HG02943 (cell line): Measurements from ENCODE around the gene RBM7.

Experiments
- ATAC-seq: cut with Tn5 transposase; IDR thresholded peaks from one replicate; pipeline ENCODE4 v1.9.1; 2021; ENCODE audit warnings: mild to moderate bottlenecking, low read depth, moderate library complexity; ENCODE audit not compliant: unreplicated experiment

RBM7 gene, protein sequence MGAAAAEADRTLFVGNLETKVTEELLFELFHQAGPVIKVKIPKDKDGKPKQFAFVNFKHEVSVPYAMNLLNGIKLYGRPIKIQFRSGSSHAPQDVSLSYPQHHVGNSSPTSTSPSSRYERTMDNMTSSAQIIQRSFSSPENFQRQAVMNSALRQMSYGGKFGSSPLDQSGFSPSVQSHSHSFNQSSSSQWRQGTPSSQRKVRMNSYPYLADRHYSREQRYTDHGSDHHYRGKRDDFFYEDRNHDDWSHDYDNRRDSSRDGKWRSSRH

DNA sequence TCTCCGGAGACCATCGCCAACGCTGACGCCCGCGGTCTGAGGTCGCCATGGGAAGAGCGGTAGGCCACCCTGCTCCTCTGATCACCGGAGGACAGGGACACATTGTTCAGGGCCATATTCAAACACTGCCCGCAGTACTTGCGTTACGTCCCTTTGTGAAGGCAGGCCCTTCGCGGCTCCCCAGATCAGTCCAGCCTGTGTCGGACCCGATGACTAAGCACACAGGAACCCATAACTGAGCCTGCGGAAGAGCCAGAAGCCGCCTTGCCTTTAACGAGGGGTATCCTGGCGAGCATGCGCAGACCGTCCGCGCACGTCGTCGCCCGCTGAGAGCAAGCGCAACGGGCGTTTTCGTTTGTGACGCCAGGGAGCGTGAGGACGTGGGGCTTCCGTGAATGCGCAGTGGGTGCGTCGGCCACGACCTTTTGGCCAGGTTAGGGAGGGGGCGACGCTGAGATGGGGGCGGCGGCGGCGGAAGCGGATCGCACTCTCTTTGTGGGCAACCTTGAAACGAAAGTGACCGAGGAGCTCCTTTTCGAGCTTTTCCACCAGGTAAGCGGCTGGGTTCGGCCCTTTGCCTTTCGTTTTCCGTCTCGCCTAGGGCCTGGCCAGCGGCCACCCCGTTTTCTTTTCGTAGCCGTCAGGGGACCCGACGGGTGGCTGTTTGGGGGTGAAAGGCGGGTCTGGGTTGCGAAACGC lies at the start of gene RBM7, which contains the start of gene C11orf71:
RBM7 (plus strand) TSS at position 451 of the 699 bp plus-strand sequence; CDS start at position 457, 6 bp downstream.
C11orf71 (minus strand) TSS at position 296 of the 699 bp plus-strand sequence; CDS start at position 116, 180 bp downstream.
- peak; percentile 97 for ATAC-seq

DNA sequence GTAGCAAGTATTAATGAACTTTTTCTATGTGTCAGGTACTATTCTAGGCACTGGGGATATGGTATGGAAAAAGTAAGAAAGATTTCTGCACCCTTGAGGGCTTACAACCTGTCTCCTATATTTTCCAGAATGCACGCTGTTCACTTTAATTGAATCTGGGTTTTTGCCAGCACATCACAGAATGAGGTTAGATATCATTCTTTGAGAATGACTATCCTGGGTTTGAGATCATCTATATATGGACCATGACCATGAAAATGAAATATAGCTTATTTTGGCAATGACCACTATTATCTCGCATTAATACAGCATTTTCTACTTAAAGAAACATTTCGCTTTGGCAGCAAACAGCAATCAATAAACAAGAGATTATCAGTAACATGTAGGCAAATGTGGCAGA lies 47.0 kb upstream of the RBM7 start:
- no peak for ATAC-seq

DNA sequence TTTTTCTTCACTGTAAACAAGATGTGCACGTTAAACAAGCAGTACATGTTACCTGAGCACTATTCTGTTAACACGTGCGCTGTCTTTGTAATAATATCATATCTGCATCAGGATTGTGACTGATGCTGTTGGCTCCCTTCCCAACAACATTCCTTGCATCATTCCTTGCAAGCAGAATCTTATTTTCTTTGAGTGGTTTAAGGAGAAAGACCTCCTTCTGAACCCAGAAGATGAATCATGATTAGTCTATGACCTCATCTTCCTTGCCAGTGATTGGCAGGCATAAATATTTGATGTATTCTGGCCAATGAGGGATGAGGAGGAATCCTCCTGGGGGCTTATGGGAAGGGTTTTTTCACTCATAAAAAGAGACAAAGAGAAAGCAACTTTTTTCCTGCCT lies 46.4 kb upstream of the RBM7 start:
- no peak for ATAC-seq

DNA sequence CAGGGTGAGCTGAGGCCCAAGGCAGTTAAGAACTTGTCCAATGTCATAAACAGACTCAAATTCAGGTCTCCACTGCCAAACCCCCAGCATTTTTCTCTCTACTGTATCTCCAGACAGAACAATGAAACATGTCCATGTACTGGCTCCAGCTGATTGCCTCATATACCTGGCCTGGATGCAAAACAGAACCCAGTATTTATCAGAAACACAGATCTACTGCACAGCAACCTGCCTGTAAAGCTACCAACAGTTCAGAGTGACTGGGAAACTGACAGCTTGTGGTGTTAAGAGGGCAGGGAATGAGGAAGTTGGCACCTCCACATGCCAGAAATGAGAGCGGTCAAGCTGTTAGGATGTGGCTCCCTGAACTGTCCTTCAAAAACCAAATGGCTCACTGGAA lies 41.8 kb upstream of the RBM7 start:
- no peak for ATAC-seq

DNA sequence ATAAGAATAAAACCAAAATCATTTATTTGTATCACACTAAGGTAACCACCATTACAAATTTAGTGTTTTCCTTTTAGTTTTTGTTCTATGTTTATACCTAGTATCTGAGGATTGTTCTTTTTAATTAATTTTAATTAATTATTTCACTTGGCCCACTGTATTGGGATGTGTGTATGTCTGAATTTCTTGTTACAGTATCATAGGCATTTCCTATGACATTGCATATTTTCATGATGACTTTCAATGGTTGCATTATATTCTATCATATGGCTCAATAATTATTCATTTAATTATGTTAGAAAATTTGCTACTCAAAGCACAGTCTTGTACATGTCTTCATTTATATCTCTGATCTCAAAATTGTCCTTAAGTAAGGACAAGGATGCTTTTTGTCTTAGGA lies 41.1 kb upstream of the RBM7 start:
- ATAC-seq = no peak

DNA sequence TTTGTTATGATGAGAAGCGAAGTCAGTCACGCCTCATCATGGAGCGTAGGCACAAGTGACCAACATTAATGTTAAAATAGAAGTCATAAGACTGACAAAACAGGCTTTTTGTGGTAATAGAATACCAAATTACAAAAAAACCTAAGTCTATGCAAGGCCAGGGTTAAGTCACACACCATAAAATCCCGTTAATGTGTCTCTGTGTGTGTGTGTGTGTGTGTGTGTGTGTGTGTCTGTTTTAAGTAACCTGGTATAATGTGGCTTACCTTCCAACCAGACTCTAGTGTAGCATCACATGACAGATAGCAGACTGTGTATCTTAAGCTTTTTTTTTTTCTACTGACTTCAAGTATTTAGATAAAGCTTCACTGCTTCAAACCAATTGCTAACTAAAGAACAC lies 38.1 kb upstream of the RBM7 start:
- ATAC-seq = no peak

DNA sequence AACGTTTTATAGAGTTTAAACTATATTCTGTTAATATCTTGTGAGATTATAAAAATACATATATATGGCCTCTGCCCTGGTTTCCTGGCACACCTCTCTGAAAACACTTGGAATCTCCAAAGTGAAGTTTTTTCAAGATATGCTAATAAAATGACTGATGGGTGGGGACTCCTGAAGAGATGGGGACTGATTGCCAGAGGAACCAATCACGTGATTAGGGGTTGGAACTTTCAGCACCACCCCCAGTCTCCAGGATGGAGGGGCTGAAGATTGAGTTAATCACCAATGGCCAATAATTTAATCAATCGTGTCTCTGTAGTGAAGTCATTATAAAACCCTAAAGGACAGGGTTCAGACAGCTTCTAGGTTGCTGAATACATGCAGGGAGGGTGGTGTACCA lies 37.5 kb upstream of the RBM7 start:
- ATAC-seq = no peak

DNA sequence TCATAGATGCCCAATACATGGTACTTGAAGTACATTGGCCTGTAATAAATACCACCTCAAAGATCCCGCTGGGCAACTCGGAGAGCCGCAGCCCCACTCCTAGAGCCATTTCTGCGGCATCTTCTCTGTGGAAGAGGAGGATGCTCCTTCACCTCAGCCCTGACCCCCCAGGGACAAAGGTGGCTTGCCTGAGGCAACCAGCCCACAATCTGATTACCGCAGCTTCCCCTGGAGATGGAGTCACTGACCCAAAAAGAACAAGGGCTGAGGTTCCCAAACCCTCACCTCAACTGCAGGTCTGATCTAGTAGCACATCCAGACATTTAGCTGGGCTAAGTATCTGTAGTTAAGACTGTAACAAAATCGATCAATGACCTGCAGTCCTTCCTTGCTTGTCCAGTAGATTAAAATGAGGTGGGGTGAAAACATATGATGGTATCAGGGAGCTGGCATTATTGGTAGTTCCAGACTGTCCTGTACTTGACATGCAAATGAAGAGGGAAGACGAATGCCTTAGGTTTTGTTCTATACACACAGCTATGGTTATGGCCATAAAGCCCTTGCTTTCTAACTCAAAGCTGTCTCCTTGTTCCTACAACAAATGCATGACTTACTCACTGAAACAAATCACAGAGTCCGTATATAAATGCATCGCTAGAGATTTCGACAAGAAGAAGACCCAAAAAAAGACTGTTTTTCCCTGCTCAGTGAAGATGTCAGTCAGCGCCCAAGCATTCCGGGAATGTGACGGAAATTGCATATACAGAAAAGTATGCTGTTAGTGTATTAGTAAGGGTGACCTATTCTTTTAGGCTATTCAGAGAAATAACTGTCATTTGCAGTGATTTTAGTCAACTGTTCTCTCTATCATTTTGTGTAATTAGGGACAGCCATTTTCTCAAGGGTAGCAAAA lies 33.9 kb upstream of the RBM7 start:
- no peak for ATAC-seq

DNA sequence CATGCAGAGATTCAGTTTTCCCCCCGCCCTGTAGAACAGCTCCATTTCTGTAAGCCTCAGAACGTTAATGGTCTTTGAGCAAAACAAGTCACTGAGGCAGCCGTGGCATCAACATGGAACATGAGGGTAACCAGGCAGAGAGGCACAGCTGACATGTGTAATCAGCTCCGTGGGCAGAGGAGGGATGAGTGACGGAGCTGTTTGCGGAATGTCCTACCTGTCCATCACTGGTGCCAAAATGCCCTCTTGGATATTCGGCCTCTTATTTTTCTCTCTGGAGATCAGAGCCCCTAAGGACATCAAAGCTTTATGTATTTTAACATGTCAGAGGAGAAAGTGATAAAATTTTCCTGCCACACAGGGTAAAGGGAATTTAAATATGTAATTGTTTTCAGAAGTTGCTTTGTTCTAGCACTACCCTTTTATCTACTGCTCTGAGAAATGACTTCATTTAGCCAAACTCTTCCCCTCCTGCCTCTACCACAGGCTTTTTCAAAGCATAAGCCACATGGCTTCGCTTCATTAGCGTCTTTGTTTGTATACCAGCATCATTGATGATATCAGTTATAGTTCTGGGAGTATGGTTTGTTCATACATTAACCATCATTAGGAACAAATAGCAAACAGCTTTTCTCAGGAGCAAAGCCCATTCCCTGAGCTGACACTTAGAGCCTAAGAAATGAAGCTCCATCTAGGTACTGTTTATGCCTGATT lies 33.1 kb upstream of the RBM7 start:
- ATAC-seq = no peak

DNA sequence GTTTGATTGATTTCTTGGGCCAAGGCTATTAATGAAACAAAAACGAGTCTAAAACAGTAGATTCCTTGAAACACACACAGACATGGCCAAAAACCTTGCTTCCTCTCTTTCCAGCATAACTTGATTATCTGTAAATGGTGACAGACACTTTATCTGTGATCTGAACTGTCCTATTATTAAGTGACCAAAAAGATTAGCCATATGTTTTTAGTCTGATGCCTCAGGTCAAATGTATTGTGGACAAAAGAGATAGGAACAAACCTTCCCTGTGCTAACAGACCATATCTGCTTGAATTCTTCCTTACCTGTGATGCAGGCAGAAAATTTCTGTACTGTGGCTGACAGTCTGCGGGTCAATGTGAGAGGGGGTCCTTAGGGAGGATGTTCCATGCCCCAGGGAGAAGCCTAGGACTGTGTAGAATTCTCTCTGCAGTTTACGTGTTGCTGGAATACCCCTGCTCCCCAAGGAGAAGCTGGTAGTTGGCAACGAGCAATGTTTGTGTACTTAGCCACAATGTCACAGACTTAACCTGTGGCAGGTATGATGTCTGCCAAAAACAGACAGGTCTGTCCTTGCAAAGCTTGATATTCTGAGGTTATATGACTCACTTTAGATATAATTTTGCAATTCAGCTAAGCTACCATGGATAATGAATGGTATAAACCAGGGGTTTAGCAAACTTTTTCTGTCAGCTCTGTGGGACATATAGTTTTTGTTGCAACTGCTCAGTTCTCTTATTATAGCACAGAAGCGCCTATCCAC lies 31.4 kb upstream of the RBM7 start:
- ATAC-seq = no peak

DNA sequence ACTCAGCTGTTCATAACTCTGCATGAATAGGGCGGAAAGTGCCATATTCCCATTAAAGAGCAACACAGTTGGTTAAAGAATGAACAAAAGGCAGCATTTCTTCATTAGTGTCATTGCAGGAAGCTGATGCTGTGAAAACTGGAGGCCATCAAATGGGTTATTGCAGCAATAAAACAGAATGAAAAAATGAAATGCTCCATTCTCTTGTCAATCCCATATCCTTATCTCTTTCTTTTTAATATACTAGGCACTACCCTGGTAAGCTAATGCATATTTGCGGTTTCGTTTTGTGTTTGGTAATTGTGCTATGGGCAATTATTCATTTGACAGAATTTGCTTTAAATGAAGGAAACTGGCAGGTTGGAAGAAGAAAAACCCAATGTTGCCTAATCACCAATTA lies 25.4 kb upstream of the RBM7 start:
- ATAC-seq = no peak

DNA sequence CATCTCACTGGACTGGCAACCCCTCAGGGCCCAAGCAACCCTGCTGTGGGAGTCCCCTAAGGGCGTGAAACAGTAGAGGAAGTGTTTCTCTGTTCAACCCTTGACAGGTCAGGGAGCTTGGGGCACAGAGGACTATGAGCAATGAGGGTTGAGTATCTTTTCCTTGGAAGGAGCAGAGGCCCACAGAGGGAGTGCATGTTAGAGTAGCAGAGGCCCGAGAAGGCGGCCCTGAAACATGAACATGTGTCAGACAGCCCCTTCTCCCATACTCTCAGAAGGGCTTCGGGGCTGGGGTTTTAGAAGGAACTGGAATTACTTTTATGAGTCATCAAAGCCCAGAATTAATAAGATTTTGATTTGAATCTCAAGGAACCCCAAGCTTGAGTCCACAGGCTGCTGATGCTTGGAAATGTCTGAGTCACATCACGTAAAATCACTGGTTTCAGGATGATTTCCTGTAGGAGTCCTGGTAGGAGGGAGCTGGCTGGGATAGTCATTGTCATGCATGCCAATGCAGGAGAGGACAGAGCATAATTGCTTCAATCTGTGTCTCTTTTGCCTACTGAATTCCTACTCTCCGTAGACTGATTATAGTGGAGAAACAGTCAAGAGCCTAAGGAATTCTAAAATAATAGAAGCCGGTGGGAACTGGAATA lies 22.7 kb upstream of the RBM7 start:
- no peak for ATAC-seq

DNA sequence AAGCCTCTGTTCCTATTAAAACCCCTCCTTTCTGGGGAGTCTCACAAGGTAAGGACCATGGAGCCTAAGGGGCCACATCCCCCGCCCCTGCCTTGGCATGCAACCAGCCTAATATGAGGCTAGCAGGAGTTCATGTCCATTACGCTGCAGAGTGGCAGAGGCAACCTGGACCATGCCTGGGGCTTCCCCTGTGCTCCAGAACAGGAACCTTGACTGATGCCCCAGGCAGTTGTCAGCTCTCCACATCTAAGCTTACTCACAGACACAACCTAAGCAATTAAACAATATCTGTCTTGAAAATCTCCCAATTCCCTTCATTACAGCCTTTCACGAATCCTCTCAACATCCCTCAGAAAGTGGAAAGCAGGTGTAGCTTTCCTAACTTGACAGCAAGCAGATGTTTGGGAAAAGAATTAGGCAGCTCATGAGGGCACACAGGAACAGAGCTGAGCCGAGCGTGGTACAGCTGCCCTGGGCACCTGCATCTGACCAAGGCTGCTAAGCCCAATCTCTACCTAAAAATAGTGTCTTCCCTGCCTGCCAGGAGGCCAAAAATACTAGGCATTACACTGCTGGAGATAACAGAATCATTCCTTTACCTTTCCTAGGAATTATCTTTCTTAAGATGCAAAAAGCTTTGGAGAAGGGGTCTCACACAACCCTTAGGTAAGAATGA lies 20.9 kb upstream of the RBM7 start:
- ATAC-seq = no peak

DNA sequence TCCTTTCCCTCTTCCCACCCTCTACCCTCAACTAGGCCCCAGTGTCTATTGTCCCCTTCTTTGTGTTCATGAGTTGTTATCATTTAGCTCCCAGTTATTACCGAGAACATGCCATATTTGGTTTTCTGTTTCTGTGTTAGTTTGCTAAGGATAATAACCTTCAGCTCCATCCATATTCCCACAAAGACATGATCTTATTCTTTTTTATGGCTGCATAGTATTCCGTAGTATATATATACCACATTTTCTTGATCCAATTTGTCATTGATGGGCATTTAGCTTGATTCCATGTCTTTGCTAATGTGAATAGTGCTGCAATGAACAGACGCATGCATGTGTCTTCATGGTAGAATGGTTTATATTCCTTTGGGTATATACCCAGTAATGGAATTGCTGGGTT lies 18.0 kb upstream of the RBM7 start:
- no peak for ATAC-seq

DNA sequence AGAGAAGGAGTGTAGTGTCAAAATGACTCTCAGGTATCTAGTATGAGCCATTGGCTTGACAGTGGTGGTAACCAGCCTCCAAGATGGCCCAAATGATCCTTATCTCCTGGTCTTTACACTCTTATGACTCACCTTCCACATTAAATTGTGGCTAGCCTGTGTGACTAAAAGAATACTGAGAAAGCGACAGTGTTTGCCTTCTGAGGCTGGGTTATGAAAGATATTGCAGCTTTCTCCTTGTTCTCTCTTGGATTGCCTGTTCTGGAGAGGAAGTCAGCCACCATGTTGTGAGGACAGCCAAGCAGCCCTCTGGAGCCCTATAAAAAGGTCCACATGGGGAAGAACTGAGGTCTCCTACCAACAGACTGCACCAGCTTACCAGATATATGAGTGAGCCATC lies 16.0 kb upstream of the RBM7 start:
- no peak for ATAC-seq

DNA sequence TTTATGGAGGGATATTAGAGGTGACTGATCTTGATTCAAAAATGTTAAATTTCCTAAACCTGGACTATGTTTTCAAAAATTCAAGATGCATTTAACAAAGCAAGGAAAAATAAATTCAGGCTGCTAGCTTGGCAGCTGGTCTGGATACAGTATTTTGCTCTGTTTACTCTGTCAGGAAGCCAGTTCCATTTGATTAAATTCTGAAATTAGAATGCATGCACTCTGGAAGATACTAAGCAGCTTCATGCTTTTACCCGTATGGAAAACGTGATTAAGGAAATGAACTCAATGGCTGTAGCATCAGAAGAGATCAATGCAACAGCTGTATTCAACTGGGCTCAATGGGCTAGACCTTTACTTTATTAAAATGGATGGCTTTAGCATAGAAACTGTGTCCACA lies 14.3 kb upstream of the RBM7 start:
- ATAC-seq = no peak

DNA sequence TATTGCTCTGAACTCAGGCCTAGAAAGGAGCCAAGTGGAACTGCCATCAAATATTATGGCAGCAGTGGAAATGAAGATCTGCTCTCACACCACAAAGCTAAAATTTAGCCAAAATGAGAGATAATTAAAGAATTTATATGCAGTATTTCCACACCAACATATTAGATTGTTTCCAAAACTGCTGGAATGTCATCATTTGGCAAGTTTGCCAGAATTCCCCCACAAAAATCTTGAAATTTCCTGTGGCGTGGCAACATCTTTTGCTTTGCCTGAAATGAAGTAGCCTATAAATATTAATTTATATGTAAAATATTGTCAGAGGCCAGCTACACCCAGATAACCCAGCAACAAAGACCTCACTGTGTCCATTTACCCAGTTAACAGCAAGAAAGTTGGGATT lies 13.9 kb upstream of the RBM7 start:
- no peak for ATAC-seq

DNA sequence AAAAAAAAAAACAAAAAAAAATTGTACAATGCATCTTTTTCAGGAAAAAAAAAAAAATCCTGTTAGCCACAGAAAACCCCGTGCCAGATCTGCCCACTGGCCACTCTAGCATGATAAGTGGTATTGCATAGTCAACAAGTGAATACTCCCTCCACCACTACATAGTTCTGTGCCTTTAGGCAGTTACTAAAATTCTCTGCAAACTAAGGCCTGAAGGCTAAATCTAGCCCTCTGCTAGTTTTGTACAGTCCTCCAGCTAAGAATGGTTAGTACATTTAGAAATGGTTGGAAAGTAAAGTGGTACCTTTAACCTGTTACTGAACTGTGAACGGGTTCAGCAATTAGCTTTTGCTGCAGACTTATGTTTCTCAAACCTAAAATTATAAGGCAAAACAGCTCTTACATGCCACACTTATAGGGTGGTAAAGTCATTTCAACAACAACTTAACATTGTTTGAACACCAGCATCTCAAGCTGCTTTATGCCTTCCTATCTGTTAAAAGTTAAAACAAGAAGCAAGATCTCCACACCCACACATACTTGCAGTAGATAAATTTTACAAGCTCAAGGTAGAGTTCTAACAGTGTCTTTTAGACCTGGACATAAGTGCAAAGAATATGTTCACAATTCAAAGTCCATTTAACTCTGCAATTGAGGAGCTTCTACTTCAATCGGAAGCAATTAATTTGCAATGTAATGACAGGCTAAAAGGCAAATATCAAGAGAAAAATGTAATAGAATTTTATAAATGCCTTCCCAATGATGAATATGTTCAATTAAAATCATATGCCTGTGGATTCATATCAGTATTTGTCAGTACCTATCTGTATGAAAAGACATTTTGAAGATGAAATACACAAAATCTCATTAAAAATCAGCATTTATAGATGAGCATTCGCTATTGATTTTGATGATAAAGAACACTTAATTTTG lies 7.5 kb upstream of the RBM7 start:
- no peak for ATAC-seq
